ENCODE measurements around the gene DOCK9. TPM values are rescaled to one million over a fixed set of nuclear protein-coding genes. Genes with fewer than 3 reads are reported as not detected.

The DOCK9 gene
- polyA plus RNA-seq, 3 donors = 0.01 TPM; not detected in 2

- H3K36me3 ChIP-seq (replicated peaks in 1 of 2; ENCODE audit: control insufficient read depth in 1 of 2, insufficient read depth in 2 of 2, low read length in 2 of 2) = no peaks in the 10 kb centered on the region
- H4K20me1 ChIP-seq (ENCODE audit: insufficient read depth, low read length) = no peaks in the 10 kb centered on the region
- no peak overlapping the region for H3K4me2 ChIP-seq (replicated peaks; ENCODE audit: extremely low read depth, low read length, poor library complexity, severe bottlenecking)
- Mint-ChIP-seq H3K27ac (no peak overlapping the region), H3K27me3 (ENCODE audit: low read depth in 3 of 3) (peaks cover 2 to 6% (median 3%) of the 10 kb centered on the region in 3 donors), H3K9me3 (peaks cover 3 to 16% (median 10%) of the 10 kb centered on the region in 7 donors), H3K4me3 (peak overlapping the region in 1 of 2 donors; percentile 66), H3K4me1 (peaks cover 5% of the 10 kb centered on the region), H3K36me3 (no peaks in the 10 kb centered on the region)
- 19% methylated on average over 8 of the region's 8 CpGs for WGBS (ENCODE audit: insufficient coverage)
- no peak for TF ChIP-seq CTCF (IDR thresholded peaks at IDR 0.05)
- H3K9me3 ChIP-seq (replicated peaks in 1 of 2; ENCODE audit: control insufficient read depth in 1 of 2, insufficient read depth in 1 of 2, low read length in 2 of 2) = peaks cover 0 to 9% of the 10 kb centered on the region in 2 donors
- no peaks in the 10 kb centered on the region for H3K27me3 ChIP-seq (ENCODE audit: control insufficient read depth in 2 of 2, insufficient read depth in 2 of 2, low read length in 2 of 2)
- no peak overlapping the region for H3K4me3 ChIP-seq (replicated peaks in 1 of 3; ENCODE audit: low read depth in 2 of 3, low read length in 3 of 3)
- peaks cover 0 to 3% of the 10 kb centered on the region in 2 donors for H3K4me1 ChIP-seq (ENCODE audit: control insufficient read depth in 1 of 2, insufficient read depth in 2 of 2, low read length in 2 of 2)
- no peaks in the 10 kb centered on the region for H3K79me2 ChIP-seq (ENCODE audit: insufficient read depth, low read length)
- peak overlapping the region; percentile 41 for H2AFZ ChIP-seq (ENCODE audit: insufficient read depth, low read depth, low read length, poor library complexity, severe bottlenecking)
- no peak overlapping the region for H3K9ac ChIP-seq (ENCODE audit: insufficient read depth, low read length, poor library complexity, severe bottlenecking)
- no peak overlapping the region for H3K27ac ChIP-seq (ENCODE audit: low read depth in 1 of 2, low read length in 2 of 2)
- intact Hi-C loops (cut with micrococcal nuclease) = no loop called here
- no peak for DNase-seq
These were observed 47.7 kb downstream of the DOCK9 start for GRCh38 chr13:98930151-98930591.

GRCh38 chr13:98927951-98928927 lies 49.6 kb downstream of the DOCK9 start:
- Histone ChIP-seq H3K9ac (ENCODE audit: insufficient read depth, low read length, poor library complexity, severe bottlenecking) (no peak overlapping the region), H4K20me1 (ENCODE audit: insufficient read depth, low read length) (no peaks in the 10 kb centered on the region), H3K4me1 (ENCODE audit: control insufficient read depth in 1 of 2, insufficient read depth in 2 of 2, low read length in 2 of 2) (peaks cover 0 to 3% of the 10 kb centered on the region in 2 donors), H3K4me2 (replicated peaks; ENCODE audit: extremely low read depth, low read length, poor library complexity, severe bottlenecking) (no peak overlapping the region), H3K27me3 (ENCODE audit: control insufficient read depth in 2 of 2, insufficient read depth in 2 of 2, low read length in 2 of 2) (no peaks in the 10 kb centered on the region), H3K79me2 (ENCODE audit: insufficient read depth, low read length) (no peaks in the 10 kb centered on the region), H3K36me3 (replicated peaks in 1 of 2; ENCODE audit: control insufficient read depth in 1 of 2, insufficient read depth in 2 of 2, low read length in 2 of 2) (no peaks in the 10 kb centered on the region), H2AFZ (ENCODE audit: insufficient read depth, low read depth, low read length, poor library complexity, severe bottlenecking) (no peak overlapping the region), H3K9me3 (replicated peaks in 1 of 2; ENCODE audit: control insufficient read depth in 1 of 2, insufficient read depth in 1 of 2, low read length in 2 of 2) (no peaks in the 10 kb centered on the region), H3K4me3 (replicated peaks in 1 of 3; ENCODE audit: low read depth in 2 of 3, low read length in 3 of 3) (no peak overlapping the region), H3K27ac (ENCODE audit: low read depth in 1 of 2, low read length in 2 of 2) (no peak overlapping the region)
- 100% methylated on average over 1 of the region's 2 CpGs for whole genome bisulfite sequencing (ENCODE audit: insufficient coverage)
- Mint-ChIP-seq H3K27ac (no peak overlapping the region), H3K27me3 (ENCODE audit: low read depth in 3 of 3) (peaks cover 2 to 6% (median 3%) of the 10 kb centered on the region in 3 donors), H3K4me1 (peaks cover 5% of the 10 kb centered on the region), H3K4me3 (no peak overlapping the region), H3K9me3 (peaks cover 0 to 9% (median 2%) of the 10 kb centered on the region in 7 donors), H3K36me3 (no peaks in the 10 kb centered on the region)
- no peak for DNase-seq
- no peak for TF ChIP-seq CTCF (IDR thresholded peaks at IDR 0.05)
- intact Hi-C loops (cut with micrococcal nuclease) = no loop called here

Data from CD14-positive monocyte (primary cell).